Fibroblast of upper back skin (primary cell): ENCODE measurements around the gene DAB1.

Experiments used
- DNase-seq: peaks from one replicate; pipeline ENCODE4 v3.0.0-alpha.2; 2013

DAB1 gene

DNA sequence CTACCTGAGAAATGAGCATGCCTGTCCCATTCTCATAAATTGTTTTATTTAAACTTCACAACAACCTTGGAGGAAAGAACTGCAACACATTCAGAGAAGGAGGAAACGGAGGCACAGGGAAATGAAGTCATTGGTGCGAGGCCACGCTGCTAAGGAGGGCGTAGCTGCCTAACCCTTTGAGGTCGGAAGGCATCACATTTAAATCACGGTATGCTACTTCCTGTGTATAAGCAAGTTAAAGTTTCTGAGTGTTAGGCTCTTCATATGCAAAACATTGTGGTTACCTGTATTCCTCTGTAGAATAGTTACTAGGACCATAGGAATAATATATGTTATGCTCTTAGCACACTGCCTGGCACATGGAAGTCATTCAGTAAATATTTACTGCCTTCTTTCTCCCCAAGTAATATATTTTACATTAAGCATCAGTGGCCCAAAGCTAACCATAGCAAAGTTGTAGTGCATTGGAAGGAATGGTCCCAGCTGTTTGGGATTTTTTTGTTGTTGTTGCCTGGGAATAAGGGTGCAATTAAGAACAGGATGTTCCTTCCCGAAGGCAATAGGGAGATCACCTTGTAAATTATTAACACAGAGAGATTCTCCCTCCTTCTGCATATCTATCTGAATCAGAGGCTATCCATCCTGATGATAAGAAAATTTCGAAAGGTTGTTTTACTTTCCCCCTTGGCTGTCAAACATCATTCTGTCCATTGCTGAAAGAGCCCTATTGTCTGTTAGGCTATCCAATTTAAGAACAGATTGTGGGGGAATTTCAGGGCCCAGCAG lies 265.8 kb downstream of the DAB1 start:
- no peak for DNase-seq

DNA sequence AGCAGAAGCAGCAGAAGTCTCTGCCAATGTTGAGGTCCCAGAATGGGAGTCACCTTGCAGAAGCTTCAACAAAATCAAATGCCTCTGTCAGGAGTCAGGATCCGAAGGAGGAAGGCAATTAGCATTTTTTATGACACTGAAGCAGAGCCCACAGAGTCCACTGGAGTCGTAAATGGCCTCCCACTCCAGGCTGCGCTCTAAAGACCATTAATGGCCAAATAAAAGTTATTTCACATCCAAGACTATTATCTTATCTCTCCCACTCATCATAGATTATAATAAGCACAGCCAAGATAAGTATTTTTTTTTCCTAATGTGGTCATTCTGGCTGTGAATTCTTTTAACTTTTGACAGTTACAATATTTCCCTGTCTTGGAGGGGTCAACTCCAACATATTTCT lies 267.0 kb downstream of the DAB1 start:
- no peak for DNase-seq

DNA sequence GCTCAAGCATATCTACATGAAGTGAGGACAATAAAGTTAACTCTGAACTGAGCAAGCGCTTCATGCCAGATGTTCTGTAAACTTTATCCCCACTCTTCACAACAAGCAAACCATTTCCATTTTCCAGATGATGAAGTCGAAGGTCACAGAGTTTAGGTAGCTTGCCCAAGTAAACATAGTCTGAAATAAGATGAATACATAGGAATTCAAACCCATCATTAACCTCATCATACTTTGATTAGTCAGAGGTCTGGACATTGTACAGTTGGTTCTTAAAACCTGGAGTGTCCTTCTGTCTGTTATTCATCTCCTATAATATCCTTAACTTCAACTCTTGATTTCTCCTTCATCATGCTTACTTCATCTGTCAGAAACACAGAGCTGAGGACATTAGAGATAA lies 277.8 kb downstream of the DAB1 start:
- DNase-seq: peak; percentile 29

DNA sequence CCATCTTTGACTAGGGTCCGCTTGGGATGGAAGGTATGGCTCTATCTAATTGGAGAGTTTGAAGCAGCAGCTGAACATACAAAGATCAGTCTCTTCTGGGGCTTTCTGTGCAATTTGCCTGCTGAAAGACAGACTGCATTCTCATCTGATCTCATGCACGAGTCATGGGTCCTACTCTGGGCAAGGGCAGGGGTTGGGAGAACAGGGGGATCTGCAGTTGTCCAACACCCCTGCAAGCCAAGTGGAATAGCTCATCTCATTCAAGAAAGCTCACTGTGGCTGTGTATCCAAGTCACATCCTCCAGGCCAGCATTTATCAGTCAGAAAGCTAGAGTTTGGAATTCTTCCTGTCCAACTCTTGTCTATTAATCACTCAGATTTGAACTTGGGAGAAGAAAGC lies 280.9 kb downstream of the DAB1 start:
- DNase-seq: peak; percentile 57

DNA sequence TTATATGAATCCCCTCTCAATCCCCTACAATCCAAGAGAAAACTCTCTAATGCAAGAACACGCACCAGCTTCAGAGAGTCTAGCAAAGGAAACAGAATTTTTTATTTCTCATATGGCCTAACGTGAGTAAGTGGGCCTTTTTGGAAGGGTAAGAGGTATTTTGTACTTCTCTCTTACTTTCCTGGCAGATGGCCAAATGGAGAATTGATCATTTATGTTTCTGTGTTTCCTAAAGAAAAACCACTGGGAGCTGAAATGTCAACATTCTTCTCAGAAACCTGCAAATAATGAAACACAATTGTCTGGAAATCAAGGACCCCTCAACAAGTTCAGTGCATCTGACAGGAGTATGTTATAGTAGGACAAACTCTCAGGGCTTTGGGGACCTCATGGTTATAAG lies 281.7 kb downstream of the DAB1 start:
- DNase-seq: no peak

DNA sequence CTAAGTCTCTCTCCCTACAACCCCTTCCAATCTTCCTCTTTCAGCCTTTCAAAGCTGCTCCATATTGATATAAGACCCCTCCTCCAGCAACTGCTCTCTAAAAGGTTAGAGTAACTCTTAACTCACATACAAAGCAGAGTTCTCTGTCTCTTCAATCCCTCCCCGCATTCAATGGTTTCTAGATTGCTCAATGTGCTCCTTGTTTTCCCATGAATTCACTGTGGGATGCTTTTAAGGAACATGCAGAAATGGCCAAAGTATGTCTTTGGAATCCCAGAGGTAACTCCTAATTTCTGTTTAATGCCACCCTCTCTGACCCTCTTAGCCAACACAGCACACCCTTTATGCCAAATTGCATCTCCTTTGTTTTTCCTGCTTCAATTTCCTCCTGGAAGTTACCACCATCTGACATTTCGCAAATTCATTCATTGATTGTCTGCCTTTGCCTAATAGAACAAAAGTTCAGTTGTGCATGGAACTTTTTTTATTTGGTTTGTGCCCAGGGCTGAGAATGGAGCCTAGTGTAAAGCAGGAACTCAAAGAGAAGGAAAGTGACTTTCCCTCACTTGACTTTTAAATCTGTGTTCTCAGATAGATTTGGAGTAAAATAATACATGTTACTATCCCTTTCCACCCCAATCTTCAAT lies 285.3 kb downstream of the DAB1 start:
- no peak for DNase-seq

DNA sequence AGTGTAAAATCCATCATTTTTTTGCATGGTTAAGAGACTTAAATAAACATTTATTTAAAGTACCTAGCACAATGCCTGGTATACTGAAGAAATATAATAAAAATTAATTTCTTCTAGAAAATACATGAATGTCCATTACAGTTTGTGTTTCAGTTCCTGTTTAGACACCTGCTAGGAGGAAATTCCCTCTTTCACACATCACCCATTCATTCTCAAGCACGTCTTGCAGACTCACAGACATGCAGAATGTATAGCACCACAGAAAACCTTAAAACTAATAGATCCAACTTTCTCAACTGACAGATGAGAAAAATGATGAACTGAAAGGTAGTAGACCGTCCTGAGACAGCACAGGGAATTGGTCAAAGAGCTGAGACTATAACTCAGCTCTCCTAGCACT lies 285.9 kb downstream of the DAB1 start:
- no peak for DNase-seq

DNA sequence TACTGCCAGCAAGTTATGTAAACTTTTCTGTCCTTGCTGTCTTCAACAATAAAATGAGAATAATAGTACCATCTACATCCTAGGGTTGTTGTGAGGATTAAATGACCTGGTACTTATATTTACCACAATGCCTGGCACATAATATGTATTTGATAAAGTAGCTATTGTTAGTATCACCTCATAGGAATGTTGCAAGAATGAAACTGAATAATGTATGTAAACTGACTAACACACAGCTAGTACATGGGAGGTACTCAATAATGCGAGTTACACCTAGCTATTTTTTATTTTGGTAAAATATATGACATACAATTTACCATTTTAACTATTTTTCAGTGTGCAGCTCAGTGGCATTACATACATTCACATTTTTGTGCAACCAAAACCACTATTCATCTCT lies 289.1 kb downstream of the DAB1 start:
- DNase-seq: peak; percentile 34

DNA sequence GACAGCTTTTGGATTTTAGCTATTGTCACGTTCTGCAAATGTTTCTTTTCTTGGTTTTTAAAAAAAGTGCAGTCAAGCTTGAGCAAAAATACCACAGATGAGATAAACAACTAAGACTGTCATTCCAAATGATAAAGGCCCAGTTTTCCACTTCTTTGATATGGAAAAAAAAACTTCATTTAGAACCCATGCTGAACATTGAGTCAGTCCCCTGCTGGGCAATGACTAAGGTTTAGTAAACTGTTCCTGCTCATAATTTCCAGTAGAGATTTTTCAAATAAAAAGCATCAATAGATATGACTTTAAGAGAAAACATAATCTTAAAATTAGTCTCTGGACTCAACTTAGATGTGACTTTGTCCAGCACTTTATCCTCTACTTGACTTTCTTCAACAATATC lies 290.2 kb downstream of the DAB1 start:
- DNase-seq: peak; percentile 33

DNA sequence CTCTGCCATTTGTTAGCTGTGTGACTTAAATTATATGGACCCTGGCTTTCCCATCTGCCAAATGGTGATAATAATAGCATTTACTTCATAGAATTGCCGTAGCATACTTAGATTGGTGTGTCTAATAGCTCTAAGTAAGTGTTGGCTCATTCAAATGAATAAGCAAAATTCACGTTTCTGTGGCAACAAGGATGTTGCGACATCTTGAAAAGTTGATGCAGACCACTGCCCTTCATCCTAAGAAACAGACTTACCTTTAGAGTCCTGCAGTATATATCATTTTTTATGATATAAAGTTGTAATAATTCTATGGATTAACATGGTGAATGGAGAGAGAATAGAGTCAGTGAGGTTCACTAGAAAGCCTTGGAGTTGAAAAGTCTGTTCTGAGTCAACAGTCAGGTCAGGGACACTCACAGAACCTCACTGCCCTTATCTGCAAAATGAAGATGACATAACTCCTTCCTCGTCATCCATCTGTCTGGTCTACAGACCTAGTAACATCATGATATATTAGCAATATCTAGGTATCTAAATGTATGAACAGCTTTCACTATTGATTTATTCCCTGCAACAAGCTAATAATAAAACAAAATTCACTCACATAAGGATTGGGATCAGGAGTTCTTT lies 290.8 kb downstream of the DAB1 start:
- DNase-seq: no peak

DNA sequence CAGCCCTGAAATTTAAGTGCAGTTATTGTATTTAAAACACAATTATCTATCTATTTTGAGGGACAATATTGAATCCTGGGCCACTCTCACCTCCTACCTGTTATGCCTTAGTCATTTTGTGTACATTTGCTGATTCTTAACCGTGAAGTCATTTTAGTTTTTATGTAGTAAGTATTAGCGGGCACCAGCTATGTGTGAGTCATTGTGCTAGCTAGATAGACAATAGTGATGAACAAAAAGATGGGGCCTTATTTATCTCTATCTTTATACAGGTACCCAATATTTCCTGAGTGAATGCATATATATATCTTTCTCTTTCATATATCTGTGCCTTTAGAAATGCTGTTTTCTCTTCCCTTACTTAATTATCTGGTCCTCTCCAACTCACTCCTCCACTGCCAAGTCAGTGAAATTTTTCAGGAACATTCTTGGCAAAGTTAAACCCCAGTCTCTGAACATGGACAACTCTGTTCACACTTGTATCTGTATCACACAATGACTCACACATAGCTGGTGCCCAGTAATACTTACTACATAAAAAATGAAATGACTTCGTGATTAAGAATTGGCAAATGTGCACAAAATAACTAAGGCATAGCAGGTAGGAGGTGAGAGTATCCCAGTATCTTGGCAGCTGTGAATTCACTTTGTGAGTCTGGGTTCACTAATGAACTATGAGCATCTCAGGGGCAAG lies 292.0 kb downstream of the DAB1 start:
- peak; percentile 60 for DNase-seq

DNA sequence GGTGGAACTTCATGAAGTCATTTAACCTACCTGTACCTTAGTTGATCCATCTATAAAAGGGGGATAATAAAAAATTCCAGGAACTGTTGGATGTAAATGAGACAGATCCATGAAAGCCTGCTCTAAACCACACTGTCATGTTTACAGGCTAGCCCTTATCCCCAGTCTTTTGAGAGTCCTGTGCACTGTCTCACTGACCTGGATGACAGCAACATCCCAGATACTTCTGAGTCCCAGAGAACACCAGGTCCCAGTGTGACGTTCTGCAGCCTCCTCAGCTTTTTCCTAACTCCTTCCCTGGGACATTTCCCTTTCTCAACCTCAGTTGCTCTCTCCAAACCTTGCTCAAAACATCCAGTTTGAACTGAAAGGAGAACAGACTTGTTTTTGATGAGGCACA lies 292.6 kb downstream of the DAB1 start:
- DNase-seq: no peak

DNA sequence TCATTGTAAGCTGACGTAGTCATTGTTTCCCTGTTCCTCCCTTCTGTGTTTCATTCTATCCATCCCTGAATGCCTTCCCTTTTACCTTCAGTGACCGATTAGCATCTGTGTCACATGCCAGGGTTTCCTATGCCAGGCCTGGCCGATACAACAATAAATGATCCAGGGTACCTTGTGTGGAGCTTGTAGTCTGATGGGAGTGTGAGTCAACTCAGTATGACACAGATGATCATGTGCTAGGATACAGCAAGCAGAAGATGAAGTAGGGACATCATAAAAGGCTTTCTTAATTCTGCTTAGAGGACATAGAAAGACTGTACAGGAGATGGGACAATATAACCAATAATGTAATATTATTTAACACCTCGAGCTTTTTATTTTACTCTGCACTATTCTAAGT lies 294.0 kb downstream of the DAB1 start:
- no peak for DNase-seq

DNA sequence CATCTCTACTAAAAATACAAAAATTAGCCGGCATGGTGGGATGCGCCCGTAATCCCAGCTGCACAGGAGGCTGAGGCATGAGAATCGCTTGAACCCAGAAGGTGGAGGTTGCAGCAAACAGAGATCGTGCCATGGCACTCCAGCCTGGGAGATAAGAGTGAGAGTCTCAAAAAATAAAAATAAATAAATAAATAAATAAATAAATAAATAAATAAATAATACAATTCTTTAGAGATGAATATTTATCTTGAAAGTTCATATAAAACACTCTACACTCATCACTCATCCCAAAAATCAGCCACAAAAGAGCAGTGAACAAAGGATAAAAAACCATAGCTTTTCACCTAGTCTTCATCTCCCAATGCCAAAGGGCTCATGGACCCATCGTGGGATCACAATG lies 295.9 kb downstream of the DAB1 start:
- no peak for DNase-seq

DNA sequence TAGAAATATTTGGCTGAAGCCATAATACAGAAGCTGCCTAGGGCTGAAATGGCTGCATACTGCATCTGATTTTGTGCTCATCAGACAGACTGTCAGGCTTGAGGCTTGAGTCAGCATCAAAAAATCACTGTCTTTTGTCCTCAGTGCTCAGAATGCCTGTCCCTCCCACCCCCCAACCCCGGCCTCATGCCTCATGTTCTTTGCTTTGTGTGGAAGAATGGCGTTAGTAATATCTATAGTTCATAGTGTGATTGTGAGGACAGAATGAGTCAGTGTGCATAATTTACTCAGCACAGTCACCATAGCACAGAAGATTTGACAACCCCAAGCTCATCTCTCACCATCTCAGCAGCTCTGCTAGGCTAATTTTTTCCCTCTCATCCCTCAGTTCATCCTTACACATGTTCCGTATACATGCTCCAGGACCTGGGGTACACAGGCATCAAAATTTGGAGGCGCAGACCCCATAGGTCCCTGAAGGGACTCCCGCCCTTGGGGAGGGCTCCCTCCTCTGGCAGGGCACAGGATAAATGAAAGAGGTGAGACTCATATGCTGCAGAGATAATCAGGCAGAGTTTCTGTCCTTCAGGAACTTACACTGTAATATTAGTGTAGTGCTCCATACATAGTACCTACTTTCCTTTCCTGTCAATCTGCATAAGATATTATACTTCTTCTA lies 299.0 kb downstream of the DAB1 start:
- peak; percentile 88 for DNase-seq

DNA sequence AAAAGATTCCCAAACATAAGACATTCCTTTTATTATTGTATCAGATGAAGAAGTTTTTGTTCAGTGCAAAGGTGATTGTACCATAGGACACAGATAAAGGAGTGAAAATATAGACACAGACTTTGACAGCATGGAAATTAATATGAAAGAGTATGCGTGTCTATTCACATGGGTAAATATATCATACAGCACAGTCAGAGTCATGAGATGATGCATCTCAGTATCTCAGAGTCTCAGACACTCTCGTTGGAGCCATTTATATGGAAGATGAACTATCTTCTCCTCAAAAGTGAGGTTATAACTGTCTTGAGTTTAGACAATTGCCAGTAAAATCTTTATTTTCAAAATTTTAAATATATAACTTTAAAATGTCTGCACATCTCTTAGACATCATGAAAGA lies 299.7 kb downstream of the DAB1 start:
- DNase-seq: no peak

DNA sequence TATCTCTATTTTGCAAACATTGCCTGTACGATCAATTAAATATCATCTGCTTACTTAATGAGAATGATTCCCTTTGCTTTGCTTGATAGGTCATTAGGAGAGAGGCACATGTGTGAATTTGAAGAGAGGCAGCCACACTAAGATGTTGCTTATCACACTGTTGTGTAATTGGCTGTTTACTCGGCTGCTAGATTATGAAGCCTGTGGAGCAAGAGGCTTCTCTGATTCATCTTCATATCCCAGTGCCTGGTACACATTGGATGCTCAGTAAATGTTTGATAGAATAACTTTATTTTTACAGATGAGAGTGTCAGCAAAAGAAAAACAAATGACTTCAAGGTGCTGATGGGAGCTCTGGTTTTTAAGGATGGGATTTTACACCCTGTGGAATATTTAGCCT lies 301.8 kb downstream of the DAB1 start:
- DNase-seq: no peak

DNA sequence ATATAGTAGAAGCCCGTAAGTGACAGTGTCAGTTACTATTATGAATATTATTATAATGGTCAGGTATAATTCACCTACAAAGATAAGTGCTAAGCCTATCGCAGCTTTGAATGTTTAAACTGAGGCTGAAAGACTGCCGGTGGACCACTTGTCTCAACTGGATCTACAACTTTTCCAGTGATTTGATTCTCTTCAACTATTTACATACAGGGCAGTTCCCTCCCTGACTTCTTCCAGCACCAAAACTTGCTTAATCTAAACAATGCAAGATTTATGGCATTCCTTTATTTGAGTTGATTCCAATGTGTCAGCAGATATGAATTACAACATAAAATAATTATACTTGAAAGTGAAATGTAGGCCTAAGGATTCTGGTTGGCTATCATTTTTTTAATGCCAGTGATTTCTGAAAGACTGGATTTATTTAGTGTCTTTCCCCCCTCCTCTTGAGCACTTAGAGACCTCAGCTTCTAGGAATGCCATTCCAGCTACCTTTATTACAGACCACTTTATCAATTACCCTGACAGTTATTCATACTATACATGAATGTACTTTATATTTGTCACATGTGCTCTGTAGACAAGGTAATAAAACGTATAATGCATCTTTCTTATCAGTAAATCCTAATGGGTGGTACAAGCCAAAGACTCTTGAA lies 304.8 kb downstream of the DAB1 start:
- peak; percentile 72 for DNase-seq

DNA sequence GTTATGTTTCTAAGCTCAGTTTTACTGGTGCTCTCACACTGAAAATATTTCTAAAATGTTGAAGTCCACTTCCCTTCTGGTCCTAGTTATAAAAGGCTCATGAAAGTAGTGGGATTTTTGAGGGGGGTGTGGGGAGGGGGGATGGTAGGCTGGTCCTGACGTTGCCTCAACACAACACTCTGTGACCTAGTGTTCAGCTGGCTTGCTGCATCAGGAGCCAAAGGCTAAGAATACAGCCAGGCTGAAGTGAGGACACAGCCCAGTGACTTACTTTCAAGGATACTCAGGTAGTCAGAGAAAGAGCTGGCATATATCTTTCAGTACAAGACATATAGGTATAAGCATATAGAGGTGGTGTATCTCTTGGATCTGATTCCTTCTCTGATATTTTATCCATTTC lies 306.1 kb downstream of the DAB1 start:
- DNase-seq: no peak

DNA sequence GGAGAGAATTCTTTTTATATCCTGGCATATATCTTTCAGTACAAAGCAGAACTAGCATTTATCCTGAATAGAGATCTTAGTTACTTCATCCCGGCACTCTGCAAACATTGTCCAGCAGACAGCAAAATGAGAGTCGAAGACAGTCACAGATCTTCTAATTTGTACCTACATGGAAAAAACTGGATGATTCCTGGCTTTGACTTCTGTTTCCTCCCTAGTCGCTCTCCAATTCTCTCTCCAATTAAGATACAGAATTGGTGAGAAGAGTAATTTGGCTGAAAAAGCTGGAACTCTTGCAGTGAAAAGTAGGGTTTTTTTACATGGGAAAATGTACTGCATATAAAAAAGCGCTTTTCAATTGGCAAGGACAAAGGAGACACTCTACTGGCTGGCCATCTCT lies 307.0 kb downstream of the DAB1 start:
- DNase-seq: no peak

DNA sequence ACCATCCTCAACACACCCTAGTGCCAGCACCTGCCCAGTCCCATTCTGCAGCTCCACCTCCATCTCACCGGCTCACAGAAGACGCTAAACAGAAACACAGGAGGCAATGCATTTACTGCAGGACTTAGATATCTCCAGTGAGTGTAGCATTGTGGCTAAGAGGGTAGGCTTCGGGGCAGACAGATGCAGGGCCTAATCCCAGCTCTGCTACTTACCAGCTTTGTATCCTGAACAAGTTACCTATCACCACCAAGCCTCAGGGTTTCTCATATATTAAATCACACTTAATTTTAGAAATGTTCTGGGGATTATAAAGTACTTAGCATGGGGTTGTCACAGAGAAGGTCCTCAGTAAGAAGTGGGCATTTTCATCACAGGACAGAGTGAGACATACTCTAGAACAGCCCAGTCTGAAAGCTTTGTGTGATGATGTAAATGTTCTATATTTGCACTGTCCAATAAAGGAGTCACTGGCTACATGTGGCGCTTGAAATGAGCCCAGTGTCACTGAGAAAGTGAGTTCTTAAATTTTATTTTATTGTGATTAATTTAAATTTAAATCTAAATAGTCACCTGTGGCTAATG lies 308.7 kb downstream of the DAB1 start:
- DNase-seq: no peak

DNA sequence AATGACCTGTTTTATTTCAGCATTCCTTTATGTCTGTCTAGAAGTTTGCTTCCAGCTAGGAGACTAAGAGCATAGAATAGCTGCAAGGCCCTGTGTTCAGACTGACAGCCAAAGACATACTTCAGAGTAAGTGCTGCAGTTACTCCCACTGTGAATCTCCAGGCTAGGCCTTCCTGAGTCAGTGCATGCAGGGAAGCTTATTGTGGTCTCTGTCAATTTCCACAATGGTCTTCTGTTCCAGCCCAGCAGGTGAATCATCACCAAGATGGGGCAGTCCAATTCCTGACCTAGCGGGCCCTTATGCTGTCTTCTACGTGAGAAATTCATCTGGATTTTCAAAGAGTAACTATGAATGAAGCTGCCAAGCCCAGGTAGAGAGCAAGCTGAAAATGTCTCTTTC lies 311.7 kb downstream of the DAB1 start:
- peak; percentile 54 for DNase-seq
